Endometrium (tissue), 2 donors: ENCODE data around the gene TMEM273.

Source experiments
- FAIRE-seq: peaks from 2 replicates; lab custom pipeline; 2012; peaks lifted over from hg19 to GRCh38; lab: Jason Lieb, UNC
- donor health status: control.
- donor health status: control.

TMEM273 gene

GRCh38 chr10:49175587-49176309, 12.4 kb downstream of the TMEM273 start:
- FAIRE-seq: no peak

GRCh38 chr10:49174926-49175500, 13.2 kb downstream of the TMEM273 start:
- no peak for FAIRE-seq

GRCh38 chr10:49174261-49174925, 13.8 kb downstream of the TMEM273 start:
- FAIRE-seq: no peak

- no peak for FAIRE-seq
Measured at GRCh38 chr10:49173853-49174252, 14.3 kb downstream of the TMEM273 start.

GRCh38 chr10:49173201-49173772, 14.9 kb downstream of the TMEM273 start:
- no peak for FAIRE-seq

GRCh38 chr10:49172777-49173132, 15.4 kb downstream of the TMEM273 start:
- no peak for FAIRE-seq

- FAIRE-seq: no peak
Measured at GRCh38 chr10:49172061-49172776, 16.0 kb downstream of the TMEM273 start.

GRCh38 chr10:49171326-49172060, 16.7 kb downstream of the TMEM273 start:
- FAIRE-seq: no peak

- FAIRE-seq: no peak
Measured at GRCh38 chr10:49170632-49171325, 17.4 kb downstream of the TMEM273 start.

- FAIRE-seq: no peak
Measured at GRCh38 chr10:49169776-49170175, 18.4 kb downstream of the TMEM273 start.

- FAIRE-seq: no peak
Measured at GRCh38 chr10:49168831-49169500, 19.2 kb downstream of the TMEM273 start.

GRCh38 chr10:49168171-49168540, 20.0 kb downstream of the TMEM273 start:
- FAIRE-seq: no peak

- no peak for FAIRE-seq
Measured at GRCh38 chr10:49167425-49168170, 20.6 kb downstream of the TMEM273 start.

GRCh38 chr10:49166484-49167400, 21.4 kb downstream of the TMEM273 start:
- FAIRE-seq: no peak

GRCh38 chr10:49165821-49166483, 22.2 kb downstream of the TMEM273 start:
- FAIRE-seq: no peak

- no peak for FAIRE-seq
Measured at GRCh38 chr10:49165259-49165658, 22.9 kb downstream of the TMEM273 start.

GRCh38 chr10:49164559-49165188, 23.5 kb downstream of the TMEM273 start:
- FAIRE-seq: no peak

GRCh38 chr10:49163741-49164140, 24.4 kb downstream of the TMEM273 start:
- FAIRE-seq: no peak
